Fibroblast of lung (primary cell): ENCODE data around the gene ZNF700. TPM values are rescaled to one million over a fixed set of nuclear protein-coding genes. Genes with fewer than 3 reads are reported as not detected.
A peak's percentile ranks its signal among the peaks of the same experiment; 100 is the strongest.
"Not testable (repeated sequence)": the region's sequence is repeated elsewhere in the genome, so short reads cannot be mapped to it uniquely, and the experiment has no call there.

Experiments used
- DNase-seq, 2 donors: peaks; one replicate each; pipeline versions ENCODE4 v3.0.0 to v3.0.0-alpha.2; 2010; ENCODE audit warnings: low read depth in 2 of 2
- H2AFZ ChIP-seq: 2 replicates; pipeline ENCODE4 v1.5.1; 2012; ENCODE audit warnings: low read length, control low read depth, inconsistent platforms
- H3K27ac ChIP-seq: 2 replicates; pipeline ENCODE4 v1.5.1; 2011; ENCODE audit warnings: low read length, control low read depth; ENCODE audit not compliant: insufficient read depth
- H3K27me3 ChIP-seq: 2 replicates; pipeline ENCODE4 v1.5.1; 2011; ENCODE audit warnings: mild to moderate bottlenecking, low read length; ENCODE audit not compliant: control insufficient read depth, insufficient read depth
- H3K36me3 ChIP-seq: 2 replicates; pipeline ENCODE4 v1.5.1; 2011; ENCODE audit warnings: low read length; ENCODE audit not compliant: control insufficient read depth, insufficient read depth
- H3K4me1 ChIP-seq: 2 replicates; pipeline ENCODE4 v1.5.1; 2011; ENCODE audit warnings: low read length; ENCODE audit not compliant: control insufficient read depth, insufficient read depth; ENCODE audit errors: extremely low read depth
- H3K4me2 ChIP-seq: 2 replicates; pipeline ENCODE4 v1.5.1; 2011; ENCODE audit warnings: low read length, control low read depth; ENCODE audit not compliant: insufficient read depth; ENCODE audit errors: extremely low read depth
- H3K4me3 ChIP-seq, 4 experiments: fragments of 200-600 bp in 1 of 4; sonication (generic) in 1 of 4; replicated peaks in 1 of 4; 2 replicates each; pipeline ENCODE4 v1.5.1; 2011 to 2016; ENCODE audit warnings: low read length in 4 of 4, low read depth in 3 of 4, mild to moderate bottlenecking in 3 of 4, control low read depth in 2 of 4, inconsistent platforms in 1 of 4, mixed read lengths in 1 of 4; ENCODE audit not compliant: insufficient read depth in 1 of 4; ENCODE audit errors: control extremely low read depth in 1 of 4
- H3K79me2 ChIP-seq: 2 replicates; pipeline ENCODE4 v1.5.1; 2012; ENCODE audit warnings: mild to moderate bottlenecking, low read length, inconsistent platforms; ENCODE audit not compliant: control insufficient read depth, insufficient read depth
- H3K9ac ChIP-seq: 2 replicates; pipeline ENCODE4 v1.5.1; 2011; ENCODE audit warnings: mild to moderate bottlenecking, low read length, control low read depth; ENCODE audit not compliant: insufficient read depth
- H3K9me3 ChIP-seq: 2 replicates; pipeline ENCODE4 v1.5.1; 2012; ENCODE audit warnings: low read depth, low read length; ENCODE audit not compliant: control insufficient read depth, insufficient read depth
- H4K20me1 ChIP-seq: 2 replicates; pipeline ENCODE4 v1.5.1; 2011; ENCODE audit warnings: low read length; ENCODE audit not compliant: control insufficient read depth, insufficient read depth; ENCODE audit errors: extremely low read depth
- CTCF ChIP-seq, 2 donors: IDR thresholded peaks in 1 of 2; conservative IDR thresholded peaks in 1 of 2; 1 replicate in 1 of 2; 2 replicates in 1 of 2; pipeline ENCODE4 v1.5.1; 2011 to 2012; ENCODE audit warnings: low read length in 2 of 2, control low read depth in 1 of 2, inconsistent platforms in 1 of 2, low read depth in 1 of 2, mild to moderate bottlenecking in 1 of 2
- EZH2 ChIP-seq: IDR thresholded peaks from 2 replicates; pipeline ENCODE4 v1.5.1; 2012; ENCODE audit warnings: low read length, control low read depth, mild to moderate bottlenecking; ENCODE audit errors: missing control alignments
- polyA minus RNA-seq: library from RNA; depleted of rRNA, polyadenylated mRNA; stranded (reverse); fragments of >200 nt; gene quantifications from 2 replicates; pipeline ENCODE4 v1.2.3, GENCODE V29; 2011; ENCODE audit warnings: low replicate concordance
- polyA plus RNA-seq, 2 donors: library from polyadenylated mRNA; depleted of rRNA in 1 of 2; stranded (reverse) in 1 of 2; unstranded in 1 of 2; fragments of >200 nt; gene quantifications; 2 replicates each; pipeline ENCODE4 v1.2.1, GENCODE V29; 2011 to 2012; ENCODE audit warnings: missing spikeins in 1 of 2
- total RNA-seq: library from RNA; depleted of rRNA; stranded (reverse); fragments of >200 nt; gene quantifications from 2 replicates; pipeline ENCODE4 v1.2.1, GENCODE V29; 2014

The ZNF700 gene
- total RNA-seq (7.4 and 12.4 TPM in 2 replicates), polyA plus RNA-seq (3.9 and 5.7 TPM in 2 replicates), polyA minus RNA-seq (0.63 and 1.9 TPM in 2 replicates)
- 3.3 and 3.8 TPM in 2 replicates for polyA plus RNA-seq (2012)

GRCh38 chr19:11924886-11925650 lies at the start of gene ZNF700:
TSS of gene ZNF700 (plus strand) at chr19:11925107. CDS start at chr19:11925211, 104 bp downstream.
- TF ChIP-seq CTCF (conservative IDR thresholded peaks at IDR 0.05 in 1 of 2, IDR thresholded peaks at IDR 0.05 in 1 of 2; ENCODE audit: low read depth in 1 of 2, low read length in 2 of 2) = no peak
- TF ChIP-seq EZH2 = no peak
- peak within 1 kb of the TSS; percentile 97 for H2AFZ ChIP-seq
- H3K27ac ChIP-seq = peak within 1 kb of the TSS; percentile 95

GRCh38 chr19:11879687-11880266 lies 45.1 kb upstream of the ZNF700 start:
- not testable (repeated sequence) for H3K4me1 ChIP-seq, H3K9me3 ChIP-seq, H3K4me2 ChIP-seq, H3K36me3 ChIP-seq, H2AFZ ChIP-seq, H4K20me1 ChIP-seq, H3K27me3 ChIP-seq, H3K79me2 ChIP-seq, H3K4me3 ChIP-seq, H3K27ac ChIP-seq, H3K9ac ChIP-seq
- peak in 1 of 2 donors; percentile 6 for DNase-seq
- peak in 1 of 2 donors; percentile 22 for TF ChIP-seq CTCF (conservative IDR thresholded peaks at IDR 0.05 in 1 of 2, IDR thresholded peaks at IDR 0.05 in 1 of 2; ENCODE audit: low read depth in 1 of 2, low read length in 2 of 2)

More at GRCh38 chr19:11924886-11925650, at the start of gene ZNF700:
- Histone ChIP-seq H3K36me3 (no peaks in the 10 kb centered on the region), H3K9me3 (no peaks in the 10 kb centered on the region), H3K4me3 (peak within 1 kb of the TSS; percentile 76 to 98 (median 94)), H3K9ac (peak within 1 kb of the TSS; percentile 87), H3K79me2 (peaks cover 26% of the 10 kb centered on the region), H4K20me1 (no peaks in the 10 kb centered on the region), H3K4me1 (peaks cover 4% of the 10 kb centered on the region), H3K4me2 (peak within 1 kb of the TSS; percentile 96), H3K27me3 (no peaks in the 10 kb centered on the region)
- DNase-seq = peak; percentile 87 to 88

GRCh38 chr19:11880598-11880997 lies 44.3 kb upstream of the ZNF700 start:
- Histone ChIP-seq H2AFZ (no peak overlapping the region), H3K4me1 (no peaks in the 10 kb centered on the region), H3K36me3 (no peaks in the 10 kb centered on the region), H3K4me3 (no peak overlapping the region), H3K27me3 (no peaks in the 10 kb centered on the region), H3K9me3 (no peaks in the 10 kb centered on the region), H3K27ac (no peak overlapping the region), H4K20me1 (no peaks in the 10 kb centered on the region), H3K79me2 (no peaks in the 10 kb centered on the region), H3K9ac (no peak overlapping the region), H3K4me2 (no peak overlapping the region)
- no peak for TF ChIP-seq EZH2
- no peak for DNase-seq
